HG02970 (cell line): ENCODE results near the gene HAUS3.

ENCODE experiments used
- ATAC-seq: cut with Tn5 transposase; IDR thresholded peaks from one replicate; pipeline ENCODE4 v1.9.1; 2021; ENCODE audit warnings: mild to moderate bottlenecking, moderate library complexity, moderate number of reproducible peaks; ENCODE audit not compliant: unreplicated experiment, low FRiP score

The HAUS3 gene, protein sequence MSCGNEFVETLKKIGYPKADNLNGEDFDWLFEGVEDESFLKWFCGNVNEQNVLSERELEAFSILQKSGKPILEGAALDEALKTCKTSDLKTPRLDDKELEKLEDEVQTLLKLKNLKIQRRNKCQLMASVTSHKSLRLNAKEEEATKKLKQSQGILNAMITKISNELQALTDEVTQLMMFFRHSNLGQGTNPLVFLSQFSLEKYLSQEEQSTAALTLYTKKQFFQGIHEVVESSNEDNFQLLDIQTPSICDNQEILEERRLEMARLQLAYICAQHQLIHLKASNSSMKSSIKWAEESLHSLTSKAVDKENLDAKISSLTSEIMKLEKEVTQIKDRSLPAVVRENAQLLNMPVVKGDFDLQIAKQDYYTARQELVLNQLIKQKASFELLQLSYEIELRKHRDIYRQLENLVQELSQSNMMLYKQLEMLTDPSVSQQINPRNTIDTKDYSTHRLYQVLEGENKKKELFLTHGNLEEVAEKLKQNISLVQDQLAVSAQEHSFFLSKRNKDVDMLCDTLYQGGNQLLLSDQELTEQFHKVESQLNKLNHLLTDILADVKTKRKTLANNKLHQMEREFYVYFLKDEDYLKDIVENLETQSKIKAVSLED

DNA sequence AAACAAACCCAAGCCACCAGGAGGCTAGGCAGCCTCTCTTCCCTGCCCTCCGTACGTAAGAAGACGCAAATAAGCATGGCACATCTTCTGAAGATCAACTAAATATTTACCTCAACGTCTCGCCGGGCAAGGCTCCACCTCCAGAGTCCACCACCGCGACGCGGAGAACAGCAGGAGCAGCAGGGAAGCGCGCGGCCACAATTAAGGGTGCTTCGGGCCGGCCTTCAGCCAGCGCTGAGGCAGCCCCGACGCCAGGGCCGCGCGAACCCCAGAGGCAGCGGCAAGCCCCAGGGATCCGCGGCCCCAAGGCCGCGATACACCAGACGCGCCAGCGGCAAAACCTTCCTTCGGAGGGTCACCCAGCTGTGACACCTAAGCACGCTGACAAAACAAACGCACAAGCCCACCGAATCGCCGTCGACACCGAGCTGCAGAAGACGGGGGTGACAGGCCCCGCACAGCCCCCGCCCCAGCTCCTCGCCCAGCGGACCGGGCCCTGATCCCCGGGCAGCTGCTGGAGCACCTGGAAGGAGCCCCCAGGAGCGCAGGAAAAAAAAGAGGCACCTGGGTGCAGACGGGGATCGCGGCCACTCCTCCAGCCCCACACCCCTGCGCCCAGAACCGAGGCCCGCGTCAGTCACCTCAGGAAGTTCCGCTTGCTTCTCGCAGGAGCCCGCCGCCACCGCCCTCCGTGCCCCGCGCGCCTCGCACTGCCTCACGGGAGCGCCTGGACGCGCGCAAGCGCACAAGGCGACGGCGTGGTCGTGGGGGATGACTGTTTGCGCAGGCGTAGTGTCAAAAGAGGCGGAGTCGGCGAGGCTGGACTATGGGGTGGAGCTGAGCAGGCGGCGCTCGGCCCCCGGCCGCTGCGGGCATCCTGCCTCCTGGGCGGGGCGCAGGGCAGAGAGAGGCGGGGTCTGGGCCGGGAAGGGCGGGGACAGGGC lies at the start of gene HAUS3, which contains the start of gene POLN:
Gene HAUS3, minus strand, starts transcription at position 712 of the 944 bp plus-strand sequence. CDS start 1,175 bp downstream, outside the sequence.
Gene POLN, minus strand, starts transcription at position 712 of the 944 bp plus-strand sequence. CDS start 12,890 bp downstream, outside the sequence.
- peak; percentile 92 for ATAC-seq

DNA sequence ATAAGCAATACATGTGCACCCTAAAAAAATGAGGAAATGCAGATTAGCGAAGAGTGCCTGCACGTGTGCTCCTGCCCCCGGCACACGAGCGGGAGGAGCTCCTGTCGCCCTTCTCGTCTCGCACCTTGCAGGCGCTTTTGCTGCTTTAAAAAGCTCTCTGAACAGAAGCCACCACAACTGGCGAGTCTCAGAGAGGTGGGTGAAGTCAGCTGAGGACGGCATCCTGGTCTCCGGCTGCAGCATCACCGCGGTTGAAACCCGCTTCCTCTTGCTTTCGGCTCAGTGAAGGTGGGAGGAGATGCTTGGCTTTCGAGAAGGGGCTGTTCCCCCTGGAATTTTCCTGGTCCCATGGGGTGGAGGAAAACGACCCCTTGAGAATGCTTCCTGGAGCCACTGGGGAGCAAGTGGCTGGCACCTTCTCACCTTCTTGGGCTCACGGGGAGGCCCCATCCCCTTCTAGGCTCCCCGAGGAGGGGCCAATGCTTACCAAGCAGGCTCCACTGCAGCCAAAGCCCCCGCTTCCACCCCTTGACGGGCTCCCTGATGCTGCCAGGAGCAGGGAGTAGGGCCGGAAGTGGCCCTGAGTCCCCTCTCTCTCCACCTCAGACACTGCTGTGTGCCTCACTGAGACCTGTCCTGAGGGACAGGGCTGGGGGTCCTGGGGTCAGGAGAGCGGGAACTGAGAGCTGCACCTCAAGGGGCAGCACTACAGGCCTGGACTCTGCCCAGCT lies 49.2 kb upstream of the HAUS3 start:
- no peak for ATAC-seq

DNA sequence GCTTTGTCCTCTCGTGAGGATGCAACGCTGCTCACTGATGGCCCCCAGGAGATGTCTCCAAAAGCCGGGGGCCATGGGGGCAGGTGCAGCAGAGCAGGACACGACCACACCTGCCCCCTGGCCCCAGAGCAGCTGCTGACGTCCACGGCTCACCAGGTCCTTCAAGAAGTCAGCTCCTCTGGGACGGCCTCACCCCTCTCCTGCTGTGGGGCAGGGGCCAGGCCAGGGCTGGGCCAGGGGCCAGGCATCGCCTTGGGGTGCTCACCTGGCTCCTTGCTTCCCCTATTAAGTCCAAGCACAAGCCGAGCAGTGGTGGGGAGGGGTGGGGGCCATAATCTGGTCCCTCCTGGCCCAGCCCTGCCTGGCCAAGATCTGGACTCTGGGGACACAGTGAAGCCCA lies 48.6 kb upstream of the HAUS3 start:
- no peak for ATAC-seq

DNA sequence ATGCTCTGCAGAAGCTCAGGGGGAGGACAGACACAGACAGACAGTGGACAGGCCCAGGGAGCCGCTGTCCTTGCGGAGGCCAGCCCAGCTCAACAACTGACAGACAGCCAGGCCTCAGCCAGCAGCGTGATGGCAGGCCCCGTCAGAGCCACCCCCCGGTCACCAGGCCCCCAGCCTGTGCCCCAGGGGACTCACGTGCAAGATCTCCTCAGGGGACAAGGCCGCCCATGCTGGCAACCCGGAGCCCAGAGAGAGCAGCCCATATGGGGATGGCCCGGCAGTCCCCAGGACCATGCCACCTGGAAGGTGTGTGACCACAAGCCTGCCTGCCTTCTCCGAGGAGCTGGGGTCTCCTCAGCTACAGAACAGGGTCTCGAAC lies 48.0 kb upstream of the HAUS3 start:
- no peak for ATAC-seq

DNA sequence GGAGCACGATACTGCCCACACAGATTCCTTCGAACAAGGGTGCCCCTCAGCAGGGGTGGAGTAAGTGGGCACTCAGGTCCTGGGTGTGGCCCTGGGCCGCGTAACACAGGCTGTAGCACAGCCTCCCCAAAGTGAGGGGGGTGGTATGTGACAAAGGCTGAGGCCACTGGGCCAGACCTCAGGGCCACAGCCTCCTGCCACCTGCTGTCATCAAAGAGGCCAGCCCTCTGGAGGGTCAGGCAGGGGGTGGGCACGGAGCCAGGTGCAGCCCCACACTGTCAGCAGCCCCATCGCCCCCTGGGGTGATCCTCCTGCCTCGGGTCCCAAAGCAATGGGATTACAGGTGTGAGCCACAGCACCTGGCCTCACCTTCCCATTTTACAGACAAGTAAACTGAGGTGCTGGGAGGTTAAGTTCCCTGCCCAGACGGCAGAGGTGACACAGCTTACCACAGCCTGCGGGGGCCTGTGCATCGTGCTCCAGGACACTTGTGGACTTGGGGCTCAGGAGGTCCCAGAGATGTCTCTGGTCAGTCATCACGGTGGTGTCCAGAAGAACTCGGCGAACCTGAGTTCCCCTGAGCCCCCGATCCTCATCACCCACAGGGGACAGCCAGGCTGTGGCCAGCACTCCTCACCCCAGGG lies 47.5 kb upstream of the HAUS3 start:
- no peak for ATAC-seq

DNA sequence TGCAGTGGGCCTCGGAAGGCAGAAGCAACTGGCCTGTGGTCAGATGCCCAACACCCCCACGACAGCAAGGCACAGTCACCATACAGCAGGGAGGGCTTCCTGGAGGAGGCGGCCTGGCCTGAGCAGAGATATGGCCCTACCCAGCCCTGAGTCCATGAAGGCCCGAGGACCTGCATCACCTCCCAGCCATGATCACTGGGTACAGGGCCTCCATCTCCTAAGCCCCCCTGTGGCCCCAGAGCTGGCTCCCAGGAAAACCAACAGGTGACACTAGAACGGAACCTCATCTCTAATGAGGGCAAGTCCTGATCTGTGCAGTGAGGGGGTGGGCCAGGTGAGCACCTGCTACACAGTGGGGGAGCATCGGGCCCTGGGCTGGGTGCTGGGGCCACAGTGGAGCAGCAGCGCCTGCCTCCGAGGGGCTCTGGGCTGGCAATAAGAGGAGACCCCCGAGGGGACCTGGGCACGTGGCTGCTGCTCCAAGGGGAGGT lies 46.2 kb upstream of the HAUS3 start:
- ATAC-seq: no peak

DNA sequence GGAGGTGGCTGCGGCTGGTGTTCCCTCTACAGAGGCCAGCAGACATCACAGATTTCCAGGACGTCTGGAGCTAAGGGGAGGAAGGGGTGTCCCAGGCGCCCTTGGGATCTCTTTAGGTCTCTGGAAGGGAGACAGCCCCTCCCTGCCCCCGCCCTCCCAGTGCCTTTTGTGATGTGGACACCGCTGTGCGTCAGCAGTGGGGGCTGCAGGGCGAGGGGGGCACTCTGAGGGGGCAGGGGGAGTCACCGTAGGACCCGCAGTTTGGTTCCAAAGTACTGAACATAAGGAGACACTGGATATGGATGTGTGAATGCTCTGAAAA lies 45.6 kb upstream of the HAUS3 start:
- no peak for ATAC-seq

DNA sequence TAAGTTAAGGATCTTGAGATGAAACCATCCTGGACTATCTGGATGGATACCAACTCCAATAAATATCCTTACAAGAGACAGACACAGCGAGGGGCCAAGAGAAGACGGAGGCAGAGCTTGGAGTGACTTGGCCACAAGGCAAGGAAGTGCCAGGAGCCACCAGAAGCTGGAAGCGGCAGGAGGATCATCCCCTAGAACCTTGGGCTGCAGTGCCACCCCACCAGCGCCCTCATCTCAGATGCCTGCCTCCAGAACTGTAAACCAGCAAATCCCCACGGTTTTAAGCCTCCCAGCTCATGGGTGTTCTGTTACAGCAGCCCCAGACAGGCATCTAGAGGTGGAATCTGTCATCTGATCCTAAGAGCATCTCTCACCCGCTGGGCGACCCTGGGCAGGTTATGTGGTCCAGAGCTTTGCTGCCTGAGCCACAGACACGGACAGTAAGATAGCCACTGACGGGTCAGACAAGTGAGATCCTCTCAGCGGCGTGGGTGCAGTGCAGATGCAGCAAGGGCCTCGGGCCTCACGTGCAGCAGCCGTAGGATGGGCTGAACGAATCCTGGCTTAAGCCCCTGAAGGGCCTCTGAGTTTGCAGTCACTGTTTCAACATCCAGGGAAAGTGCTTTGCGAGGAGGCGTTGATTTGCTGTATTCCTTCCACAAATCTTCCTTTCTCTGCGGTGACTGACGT lies 45.1 kb upstream of the HAUS3 start:
- no peak for ATAC-seq

DNA sequence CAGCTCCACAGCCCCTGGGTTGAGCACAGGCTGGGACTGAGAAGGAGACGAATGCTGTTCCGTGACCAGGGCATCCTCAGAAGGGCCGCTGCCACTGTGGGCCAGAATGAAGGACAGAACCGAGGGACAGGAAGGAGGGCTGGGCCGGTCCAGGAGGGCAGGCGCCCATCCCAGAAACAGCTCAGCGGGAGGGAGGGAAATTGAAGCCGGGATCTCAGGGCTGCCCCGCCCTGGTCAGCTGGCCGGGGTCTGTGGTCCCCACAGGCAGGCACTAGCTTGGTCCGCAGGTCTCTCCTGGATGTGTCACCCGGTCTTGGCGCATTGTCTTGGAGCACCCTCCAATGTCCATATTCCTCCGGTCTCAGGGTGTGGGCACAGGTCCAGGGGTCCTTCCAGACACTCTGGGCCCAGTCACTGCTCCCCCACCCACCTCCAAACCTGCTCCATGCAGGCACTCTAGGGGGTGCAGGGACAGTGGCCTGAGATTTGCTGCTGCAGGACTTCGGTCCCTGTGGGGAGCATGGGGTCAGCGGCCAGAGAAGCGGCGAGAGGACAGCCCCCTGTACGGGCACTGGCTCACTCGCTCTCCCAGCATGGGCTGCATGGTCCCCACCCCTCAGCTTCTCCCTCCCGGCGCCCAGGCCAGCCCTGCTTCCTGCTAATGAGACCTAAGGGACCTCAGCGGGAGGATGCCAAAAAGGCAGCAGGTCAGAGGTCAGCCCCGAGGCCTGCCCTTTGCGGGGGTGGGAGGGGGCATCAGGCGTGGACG lies 43.9 kb upstream of the HAUS3 start:
- no peak for ATAC-seq

DNA sequence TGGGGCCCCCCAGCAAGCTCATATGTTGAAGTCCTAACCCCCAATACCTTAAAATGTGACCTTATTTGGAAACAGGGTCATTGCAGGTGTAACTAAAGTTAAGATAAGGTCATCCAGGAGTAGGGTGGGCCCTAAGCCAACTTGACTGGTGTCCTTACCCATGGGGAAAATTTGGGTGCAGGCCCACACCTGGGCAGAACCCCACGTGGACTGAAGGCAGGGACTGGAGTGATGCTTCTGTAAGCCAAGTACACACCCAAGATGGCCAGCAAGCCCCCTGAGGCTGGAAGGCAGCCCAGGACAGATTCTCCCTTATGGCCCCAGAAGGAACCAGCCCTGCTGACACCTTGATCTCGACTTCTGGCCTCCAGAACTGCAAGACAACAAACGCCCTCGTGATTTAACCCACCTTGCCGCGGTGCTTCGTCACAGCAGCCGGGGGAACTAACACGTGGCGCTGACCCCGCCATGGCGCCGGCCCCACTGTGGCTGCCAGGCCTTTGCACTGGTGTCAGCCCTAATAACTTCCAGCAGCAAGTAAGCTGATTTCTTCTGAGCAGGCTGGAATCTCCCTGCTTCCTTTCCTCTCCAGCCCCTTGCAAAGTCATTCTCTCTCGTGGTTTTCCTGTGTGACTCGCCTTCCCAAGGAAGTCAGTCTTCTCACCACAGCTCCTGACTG lies 43.2 kb upstream of the HAUS3 start:
- no peak for ATAC-seq

DNA sequence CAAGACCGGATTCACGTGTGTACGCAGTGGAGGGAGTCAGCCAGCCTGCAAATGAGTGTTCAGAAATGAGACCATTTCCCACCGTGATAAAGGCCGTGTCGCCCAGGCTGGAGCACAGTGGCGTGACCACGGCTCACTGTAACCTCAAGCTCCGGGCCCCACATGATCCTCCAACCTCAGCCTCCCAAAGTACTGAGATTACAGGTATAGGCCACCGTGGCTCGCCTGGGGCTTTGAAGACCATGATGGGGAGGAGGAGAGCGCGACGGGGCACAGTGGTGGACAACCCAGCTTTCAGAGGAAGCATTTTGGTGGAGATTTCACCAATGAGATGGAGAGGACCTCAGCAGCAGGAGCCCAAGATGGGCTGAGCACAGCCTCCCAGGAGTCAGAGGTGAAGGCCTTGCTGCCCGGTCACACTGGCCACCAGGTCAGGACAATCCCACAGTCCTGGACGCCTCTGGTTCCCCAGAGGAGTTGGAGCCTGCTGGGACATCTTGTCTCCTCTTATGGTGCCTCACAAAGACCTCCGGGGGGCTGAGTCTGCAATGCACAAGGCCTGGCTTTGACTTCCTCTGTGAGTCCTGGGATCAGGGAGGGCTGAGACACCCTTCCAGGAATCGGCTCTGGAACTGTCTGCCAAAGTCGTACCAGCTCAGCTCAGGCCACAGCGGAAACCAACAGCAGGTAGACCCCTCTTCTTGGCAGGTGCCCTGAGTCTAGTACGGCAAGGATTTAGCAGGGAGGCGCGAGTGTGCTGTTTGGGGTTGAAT lies 42.4 kb upstream of the HAUS3 start:
- ATAC-seq: no peak

DNA sequence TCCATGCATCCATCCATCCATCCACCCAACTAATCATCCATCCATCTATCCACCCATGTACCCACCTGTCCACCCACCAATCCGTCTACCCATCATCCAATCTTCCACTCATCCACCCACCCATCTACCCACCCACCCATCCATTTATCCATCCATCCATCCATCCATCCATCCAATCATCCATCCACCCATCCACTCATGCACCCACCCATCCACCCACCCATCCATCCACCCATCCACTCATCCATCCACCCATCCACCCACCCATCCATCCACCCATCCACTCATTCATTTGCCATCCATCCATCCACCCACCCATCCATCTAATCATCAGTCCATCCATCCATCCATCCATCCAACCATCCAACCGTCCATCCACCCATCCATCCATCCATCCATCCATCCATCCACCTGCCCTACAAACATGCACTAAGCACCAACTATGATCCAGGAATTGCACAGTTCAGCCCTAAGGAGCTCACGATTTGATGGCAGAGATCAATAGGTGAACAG lies 41.3 kb upstream of the HAUS3 start:
- no peak for ATAC-seq

DNA sequence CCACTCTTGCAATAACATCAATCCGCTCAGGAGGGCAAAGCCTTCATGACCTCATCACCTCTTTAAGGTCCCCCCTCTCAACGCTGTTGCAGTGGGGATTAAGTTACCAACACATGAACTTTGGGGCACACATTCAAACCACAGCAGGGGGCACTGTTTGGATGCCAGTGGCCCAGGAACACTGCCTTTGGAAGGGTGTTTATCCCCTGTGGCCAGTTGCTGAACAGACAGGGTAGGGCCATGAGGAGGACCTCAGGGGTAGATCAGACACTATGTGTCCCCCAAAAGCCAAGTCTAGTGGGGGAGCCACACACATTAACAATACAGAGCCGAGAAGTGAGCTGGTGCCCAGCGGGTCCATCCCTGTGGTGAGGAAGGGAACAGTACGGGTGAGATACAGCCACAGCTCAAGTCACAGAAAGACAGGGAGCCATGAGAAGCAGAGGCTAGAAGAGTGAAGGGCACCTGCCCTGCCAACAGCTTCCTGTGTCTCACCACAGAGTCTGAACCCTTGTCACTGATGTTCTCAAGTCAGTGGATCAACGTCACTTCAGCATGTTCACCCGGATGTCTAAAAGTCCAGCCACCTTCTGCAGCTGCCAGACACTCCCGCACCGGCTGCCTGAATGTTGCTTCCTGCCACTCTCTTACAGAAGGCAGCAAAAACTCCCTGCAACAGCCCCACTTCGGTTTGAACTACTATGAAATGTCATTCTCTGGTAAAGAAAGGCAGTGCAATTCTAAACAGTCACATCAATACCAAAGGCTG lies 39.8 kb upstream of the HAUS3 start:
- no peak for ATAC-seq

DNA sequence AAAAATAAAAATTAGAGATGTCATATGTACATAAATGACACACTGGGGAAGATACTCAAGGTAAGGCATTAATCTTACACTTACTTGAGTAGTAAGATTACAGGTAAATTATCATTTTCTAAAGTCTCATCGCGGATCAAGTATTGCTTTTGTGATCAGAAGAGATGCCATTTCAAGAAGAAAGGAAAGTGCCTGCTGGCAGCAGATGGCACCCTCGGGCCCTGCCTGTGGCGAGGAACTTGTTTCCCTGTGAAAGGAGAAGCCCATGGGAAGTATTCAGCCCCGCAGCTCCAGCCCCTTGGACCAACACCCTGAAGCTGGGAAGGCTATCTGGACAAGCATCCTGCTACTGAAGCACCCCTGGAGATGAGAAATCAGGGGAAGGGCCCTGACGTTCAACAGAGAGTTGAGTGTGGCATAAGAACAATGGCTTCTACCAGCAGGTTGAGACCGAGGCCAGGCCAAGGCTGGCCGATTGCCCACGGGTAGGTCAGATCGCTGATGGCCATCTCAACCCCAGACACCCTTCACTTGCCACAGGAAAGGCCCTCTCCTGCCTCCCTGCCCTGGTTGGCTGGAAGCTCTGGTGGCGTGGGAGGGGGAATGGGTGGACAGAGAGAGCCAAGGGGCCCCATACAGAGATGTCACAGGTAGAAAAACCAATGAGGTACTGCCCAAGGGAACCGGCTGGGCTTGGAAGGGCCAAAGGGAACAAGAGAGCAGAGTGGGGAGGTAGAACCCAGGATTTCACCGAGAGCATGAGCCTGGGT lies 38.8 kb upstream of the HAUS3 start:
- no peak for ATAC-seq

DNA sequence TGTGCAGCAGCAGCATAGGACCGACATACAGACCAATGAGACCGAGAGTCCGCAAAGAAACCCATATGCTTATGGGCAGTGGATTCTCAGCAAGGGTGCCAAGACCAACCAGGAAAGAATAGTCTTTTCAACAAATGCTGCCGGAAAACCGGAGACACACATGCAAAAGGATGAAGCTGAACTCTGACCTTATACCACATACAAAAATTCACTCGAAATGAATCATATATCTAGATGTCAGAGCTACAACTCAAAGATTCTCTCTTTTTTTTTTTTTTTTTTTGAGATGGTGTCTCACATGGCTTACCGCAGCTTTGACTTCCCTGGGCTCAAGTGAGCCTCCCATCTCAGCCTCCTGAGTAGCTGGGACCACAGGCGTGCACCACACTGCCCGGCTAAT lies 36.0 kb upstream of the HAUS3 start:
- no peak for ATAC-seq
